Activated CD4-positive, alpha-beta T cell treated with anti-CD3 and anti-CD28 coated beads, Interleukin-10, Interleukin-2, amounts not matched to agents 100 ng/mL and 50 ng/mL, durations not matched to agents 16 hours and 8 hours (primary cell): ENCODE measurements around the gene MREG.

Experiments used
- DNase-seq: peaks from one replicate; pipeline ENCODE4 v3.0.0-alpha.2; 2020

The MREG gene

GRCh38 chr2:215915441-215915840 lies 97.9 kb downstream of the MREG start:
- no peak for DNase-seq

GRCh38 chr2:215914777-215915165 lies 98.6 kb downstream of the MREG start:
- DNase-seq, result no peak

- no peak for DNase-seq
Observed at GRCh38 chr2:215914054-215914776, 99.1 kb downstream of the MREG start.

DNA sequence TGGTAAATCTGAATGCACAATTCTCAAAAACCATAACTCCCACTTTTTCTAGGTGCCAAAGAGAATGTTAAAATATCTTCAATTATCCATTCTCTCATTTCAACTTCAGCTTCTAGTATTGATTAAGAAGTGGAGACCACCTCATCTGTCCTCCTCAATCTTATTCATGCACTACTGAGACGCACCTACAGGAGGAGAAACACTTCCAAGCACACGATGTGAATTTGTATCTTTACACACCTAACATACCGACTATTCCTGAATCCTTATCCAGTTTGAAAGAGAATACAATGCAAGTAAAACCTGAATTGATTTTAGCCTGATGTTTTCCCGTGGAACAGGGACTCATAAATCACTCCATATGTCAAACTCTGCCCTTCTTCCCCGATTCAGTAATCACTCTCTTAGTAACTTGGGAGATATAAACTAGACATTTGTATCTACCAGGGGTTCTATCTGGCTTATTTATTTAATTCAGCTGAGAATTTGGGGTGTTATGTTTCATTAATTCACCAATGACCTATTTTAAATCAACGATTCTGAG lies 101.0 kb downstream of the MREG start:
- no peak for DNase-seq

DNA sequence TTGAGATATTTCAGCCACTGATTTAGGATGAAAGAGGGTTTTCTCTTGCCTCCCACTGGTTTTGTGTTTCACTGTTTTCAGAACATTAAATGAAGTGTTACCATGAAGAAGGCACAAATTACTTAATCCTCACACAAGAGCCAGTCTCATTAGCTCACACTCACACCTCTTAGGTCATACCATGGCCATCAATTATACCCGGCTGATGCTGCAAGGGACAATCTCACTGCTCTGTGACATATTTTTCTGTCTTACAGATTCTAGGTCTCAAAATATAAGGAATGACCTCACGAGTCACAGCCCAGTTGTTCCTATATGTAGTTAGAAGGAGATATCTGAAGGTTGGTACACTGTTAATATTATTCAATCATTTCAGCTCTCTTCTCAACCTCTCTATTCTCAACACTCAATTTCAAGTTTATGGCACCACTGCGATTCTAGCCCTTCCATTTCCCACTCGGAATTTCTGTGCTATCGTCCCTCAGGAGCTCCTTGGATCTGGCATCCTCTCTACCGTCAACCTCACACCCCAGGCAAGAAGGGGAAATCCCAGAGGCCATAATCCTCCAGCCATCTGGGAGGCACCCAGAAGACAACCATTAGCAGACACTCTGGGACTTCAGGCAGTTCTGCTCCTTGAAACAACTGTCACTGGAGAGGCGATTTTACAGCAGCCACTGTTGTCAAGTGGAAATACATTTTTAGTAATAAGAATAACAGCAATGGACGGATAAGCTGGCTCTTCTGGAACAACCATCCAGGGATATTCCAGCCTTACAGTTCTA lies 101.9 kb downstream of the MREG start:
- DNase-seq, result no peak

DNA sequence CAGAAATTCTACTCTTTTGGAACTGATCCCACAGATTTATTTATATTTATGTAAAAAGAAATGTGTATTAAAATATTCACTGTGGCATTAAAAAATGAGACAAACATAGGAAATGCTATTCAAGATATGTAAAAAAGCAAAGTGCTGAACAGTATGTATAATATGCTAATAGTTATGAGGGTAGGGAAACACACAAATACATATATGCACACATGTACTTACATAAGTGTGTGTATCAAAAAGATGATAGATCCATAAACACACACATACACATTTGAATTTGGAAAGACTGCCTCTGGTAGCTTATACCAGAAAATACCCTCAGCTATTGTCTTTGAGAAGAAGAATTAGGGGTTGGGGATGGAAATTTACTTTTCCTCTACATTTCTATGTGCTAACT lies 103.2 kb downstream of the MREG start:
- DNase-seq, result no peak

- no peak for DNase-seq
Observed at GRCh38 chr2:215907147-215907546, 106.2 kb downstream of the MREG start.

GRCh38 chr2:215906458-215906857 lies 106.9 kb downstream of the MREG start:
- DNase-seq, result no peak

DNA sequence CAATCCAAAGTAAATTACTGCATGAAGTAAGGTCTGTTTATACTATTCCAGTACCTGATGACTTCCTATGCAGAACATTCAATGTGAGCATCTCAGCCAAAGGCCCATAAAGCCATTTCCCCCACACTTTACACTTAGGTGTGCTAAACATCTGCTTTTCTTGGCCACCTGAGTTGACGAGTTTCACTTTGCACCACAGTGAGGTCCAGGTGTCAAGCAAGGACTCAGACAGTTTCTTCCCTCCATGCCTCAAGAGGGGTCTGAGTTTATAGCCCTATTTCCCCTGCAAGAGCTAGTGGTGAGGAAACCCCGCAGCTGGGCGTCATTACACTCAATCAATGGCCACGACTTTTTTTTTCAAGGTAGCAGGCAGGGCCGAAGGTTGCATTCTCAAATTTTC lies 107.7 kb downstream of the MREG start:
- DNase-seq, result no peak

- DNase-seq, result no peak
Observed at GRCh38 chr2:215904101-215904500, 109.2 kb downstream of the MREG start.

DNA sequence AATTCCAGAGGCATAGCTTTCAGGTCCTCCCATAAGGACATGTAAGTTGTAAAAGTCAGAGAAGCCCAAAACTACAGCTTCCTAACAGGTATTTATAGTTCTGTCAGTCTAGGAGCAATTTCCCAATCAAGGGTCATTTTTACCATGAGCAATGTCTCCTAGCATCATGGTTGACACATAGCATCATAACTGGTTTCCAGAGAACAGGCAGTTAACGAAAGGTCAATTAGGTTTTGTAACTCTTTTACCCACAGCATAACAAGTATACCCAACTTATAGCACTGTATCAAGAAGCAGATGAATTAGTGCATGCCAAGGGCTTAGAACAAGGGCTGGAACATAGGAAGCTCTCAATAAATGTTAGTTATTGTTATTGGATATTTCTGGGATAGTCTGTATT lies 110.1 kb downstream of the MREG start:
- DNase-seq, result no peak

DNA sequence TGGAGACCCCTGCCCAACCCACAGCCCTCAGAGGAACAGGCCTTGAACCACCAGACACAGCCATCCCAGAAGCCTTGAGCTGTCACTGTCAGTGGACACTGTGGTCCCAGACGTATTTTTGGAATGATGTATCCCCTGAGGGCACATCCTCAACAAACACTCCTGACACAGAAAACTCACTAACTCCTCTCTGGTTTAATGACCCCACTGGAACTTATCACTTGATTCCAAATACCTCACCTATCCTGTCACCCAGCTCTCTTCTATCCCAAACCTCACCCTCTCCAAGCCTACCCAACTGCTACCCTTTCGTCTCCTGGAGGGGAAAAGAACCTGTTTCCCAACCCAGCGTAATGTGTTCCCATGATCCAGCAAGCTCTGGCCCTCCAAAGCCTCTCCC lies 111.6 kb downstream of the MREG start:
- DNase-seq, result no peak

GRCh38 chr2:215900843-215901242 lies 112.5 kb downstream of the MREG start:
- DNase-seq, result no peak

GRCh38 chr2:215900203-215900611 lies 113.1 kb downstream of the MREG start:
- no peak for DNase-seq

GRCh38 chr2:215899141-215900074 lies 113.9 kb downstream of the MREG start:
- DNase-seq, result no peak

DNA sequence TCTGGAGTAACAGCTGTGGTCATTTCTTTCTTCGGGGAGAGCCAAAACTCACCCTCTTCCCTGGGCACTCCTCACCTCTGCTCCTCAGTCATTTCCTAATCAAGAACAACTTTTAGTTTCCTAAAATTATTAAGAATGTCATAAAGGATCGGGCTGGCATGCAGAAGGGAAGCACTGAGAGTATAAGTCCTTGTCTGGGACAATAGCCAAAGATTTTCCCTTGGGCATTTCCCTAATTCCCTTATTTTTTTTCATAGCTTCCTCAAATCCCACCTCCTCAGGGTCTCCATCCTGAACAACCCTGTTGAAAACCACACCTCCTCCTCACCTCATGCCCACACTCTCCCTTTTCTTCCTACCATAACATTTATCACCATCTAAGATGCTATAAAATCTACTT lies 115.0 kb downstream of the MREG start:
- no peak for DNase-seq

DNA sequence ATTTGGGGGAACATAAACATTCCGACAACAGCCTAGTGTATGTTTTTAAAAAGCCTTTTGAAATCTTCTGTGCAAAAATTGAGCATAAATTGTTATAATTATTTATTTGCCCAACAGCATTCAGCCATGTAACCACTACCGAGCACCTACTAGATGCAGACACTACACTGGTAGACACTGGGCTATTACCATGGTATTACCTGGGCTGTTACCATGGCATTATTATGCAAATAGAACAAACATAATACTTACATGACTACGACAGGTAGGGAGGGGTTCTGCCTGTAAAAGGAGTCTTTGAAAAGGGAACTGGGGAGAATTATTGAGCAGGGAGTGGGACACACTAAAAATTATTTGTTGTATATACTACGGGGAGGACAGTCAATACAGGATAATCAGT lies 116.4 kb downstream of the MREG start:
- no peak for DNase-seq

DNA sequence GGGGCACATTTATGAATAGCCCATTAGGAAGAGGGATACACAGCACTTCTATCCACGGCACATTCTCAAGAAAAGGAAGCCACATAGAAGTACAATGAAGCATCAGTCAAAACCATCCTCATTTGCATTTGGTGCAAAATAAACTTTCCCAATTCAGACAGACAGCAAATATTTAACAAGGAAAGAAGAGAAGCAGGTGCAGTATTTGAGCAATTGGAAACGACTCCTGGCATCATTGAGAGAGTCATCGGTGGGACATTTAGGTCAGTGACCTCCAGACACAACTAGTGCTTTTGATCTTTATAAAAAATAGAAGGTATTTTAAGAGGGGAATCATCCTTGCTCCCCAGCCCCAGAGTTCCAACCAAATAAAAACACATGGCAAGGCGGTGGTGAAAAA lies 118.0 kb downstream of the MREG start:
- no peak for DNase-seq
